SH-SY5Y (cell line): ENCODE results near the gene CELF5.

Experiments
- GATA2 ChIP-seq: IDR thresholded peaks from 2 replicates; pipeline ENCODE4 v1.6.1; 2011; ENCODE audit warnings: mild to moderate bottlenecking, low read depth, low read length
- GATA3 ChIP-seq: IDR thresholded peaks from 2 replicates; pipeline ENCODE4 v1.6.1; 2011; ENCODE audit warnings: low read depth, mild to moderate bottlenecking, low read length, moderate library complexity

GRCh38 chr19:3211191-3211590 lies 13.3 kb upstream of the CELF5 start:
- TF ChIP-seq GATA2 (no peak), GATA3 (no peak)
